ENCODE measurements around the gene HSPB7.

DNA sequence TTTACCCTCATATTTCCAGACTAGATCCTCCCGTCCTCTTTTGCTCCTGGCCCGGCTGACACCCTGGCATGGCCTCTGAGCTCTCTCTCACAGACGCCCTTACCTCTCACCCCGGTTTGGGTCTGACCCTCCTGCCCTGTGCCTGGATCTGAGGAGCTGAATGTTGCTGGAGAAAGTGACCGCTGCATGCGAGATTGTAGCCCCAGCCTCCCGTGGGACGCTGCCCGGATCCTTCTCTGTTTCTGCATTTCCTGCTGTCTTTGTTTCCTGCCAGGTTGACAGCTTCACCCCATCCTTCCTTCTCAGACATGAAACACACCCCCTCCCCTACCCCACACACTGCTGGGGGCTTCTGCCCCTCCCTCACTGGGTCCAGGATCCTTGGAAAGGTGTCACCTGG lies 46.1 kb upstream of the HSPB7 start:
- TF ChIP-seq EZH2 (IDR thresholded peaks at IDR 0.05; ENCODE audit: low read length, missing control alignments) = no peak
- TF ChIP-seq, protein P1, sequence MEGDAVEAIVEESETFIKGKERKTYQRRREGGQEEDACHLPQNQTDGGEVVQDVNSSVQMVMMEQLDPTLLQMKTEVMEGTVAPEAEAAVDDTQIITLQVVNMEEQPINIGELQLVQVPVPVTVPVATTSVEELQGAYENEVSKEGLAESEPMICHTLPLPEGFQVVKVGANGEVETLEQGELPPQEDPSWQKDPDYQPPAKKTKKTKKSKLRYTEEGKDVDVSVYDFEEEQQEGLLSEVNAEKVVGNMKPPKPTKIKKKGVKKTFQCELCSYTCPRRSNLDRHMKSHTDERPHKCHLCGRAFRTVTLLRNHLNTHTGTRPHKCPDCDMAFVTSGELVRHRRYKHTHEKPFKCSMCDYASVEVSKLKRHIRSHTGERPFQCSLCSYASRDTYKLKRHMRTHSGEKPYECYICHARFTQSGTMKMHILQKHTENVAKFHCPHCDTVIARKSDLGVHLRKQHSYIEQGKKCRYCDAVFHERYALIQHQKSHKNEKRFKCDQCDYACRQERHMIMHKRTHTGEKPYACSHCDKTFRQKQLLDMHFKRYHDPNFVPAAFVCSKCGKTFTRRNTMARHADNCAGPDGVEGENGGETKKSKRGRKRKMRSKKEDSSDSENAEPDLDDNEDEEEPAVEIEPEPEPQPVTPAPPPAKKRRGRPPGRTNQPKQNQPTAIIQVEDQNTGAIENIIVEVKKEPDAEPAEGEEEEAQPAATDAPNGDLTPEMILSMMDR (conservative IDR thresholded peaks at IDR 0.05 in 1 of 2, IDR thresholded peaks at IDR 0.05 in 1 of 2; ENCODE audit: low read depth in 1 of 2, low read length in 2 of 2) = no peak

Data from fibroblast of lung (primary cell).